ENCODE data around the gene EEA1.

DNA sequence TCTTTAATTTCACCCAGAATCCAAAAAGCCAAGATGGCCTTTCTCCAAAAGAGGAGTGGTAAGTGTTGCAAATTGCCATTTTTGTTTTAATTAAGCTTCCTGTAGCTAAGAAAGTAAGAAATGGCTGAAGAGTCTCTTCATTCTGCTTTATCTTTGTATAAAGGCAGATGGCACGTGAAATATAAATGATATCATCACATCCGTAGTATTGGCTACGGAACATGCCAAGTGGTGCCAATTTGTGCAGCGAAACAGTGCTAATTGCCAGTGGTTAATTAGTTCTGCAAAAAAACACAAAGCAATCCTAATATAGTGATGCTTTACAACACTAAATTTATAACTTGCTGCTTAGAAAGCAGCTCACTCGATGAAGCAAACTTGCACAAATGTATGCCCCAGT is 196.9 kb downstream of the EEA1 start:
- TF ChIP-seq, protein P1, sequence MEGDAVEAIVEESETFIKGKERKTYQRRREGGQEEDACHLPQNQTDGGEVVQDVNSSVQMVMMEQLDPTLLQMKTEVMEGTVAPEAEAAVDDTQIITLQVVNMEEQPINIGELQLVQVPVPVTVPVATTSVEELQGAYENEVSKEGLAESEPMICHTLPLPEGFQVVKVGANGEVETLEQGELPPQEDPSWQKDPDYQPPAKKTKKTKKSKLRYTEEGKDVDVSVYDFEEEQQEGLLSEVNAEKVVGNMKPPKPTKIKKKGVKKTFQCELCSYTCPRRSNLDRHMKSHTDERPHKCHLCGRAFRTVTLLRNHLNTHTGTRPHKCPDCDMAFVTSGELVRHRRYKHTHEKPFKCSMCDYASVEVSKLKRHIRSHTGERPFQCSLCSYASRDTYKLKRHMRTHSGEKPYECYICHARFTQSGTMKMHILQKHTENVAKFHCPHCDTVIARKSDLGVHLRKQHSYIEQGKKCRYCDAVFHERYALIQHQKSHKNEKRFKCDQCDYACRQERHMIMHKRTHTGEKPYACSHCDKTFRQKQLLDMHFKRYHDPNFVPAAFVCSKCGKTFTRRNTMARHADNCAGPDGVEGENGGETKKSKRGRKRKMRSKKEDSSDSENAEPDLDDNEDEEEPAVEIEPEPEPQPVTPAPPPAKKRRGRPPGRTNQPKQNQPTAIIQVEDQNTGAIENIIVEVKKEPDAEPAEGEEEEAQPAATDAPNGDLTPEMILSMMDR (IDR thresholded peaks at IDR 0.05), result no peak
- no peak for TF ChIP-seq POLR2AphosphoS5 (IDR thresholded peaks at IDR 0.05)
- no peak for TF ChIP-seq POLR2A (IDR thresholded peaks at IDR 0.05)
